ENCODE measurements around the gene IL1F10.
"Not testable (repeated sequence)": the region's sequence is repeated elsewhere in the genome, so short reads cannot be mapped to it uniquely, and the experiment has no call there.

- TF ChIP-seq, protein P1, sequence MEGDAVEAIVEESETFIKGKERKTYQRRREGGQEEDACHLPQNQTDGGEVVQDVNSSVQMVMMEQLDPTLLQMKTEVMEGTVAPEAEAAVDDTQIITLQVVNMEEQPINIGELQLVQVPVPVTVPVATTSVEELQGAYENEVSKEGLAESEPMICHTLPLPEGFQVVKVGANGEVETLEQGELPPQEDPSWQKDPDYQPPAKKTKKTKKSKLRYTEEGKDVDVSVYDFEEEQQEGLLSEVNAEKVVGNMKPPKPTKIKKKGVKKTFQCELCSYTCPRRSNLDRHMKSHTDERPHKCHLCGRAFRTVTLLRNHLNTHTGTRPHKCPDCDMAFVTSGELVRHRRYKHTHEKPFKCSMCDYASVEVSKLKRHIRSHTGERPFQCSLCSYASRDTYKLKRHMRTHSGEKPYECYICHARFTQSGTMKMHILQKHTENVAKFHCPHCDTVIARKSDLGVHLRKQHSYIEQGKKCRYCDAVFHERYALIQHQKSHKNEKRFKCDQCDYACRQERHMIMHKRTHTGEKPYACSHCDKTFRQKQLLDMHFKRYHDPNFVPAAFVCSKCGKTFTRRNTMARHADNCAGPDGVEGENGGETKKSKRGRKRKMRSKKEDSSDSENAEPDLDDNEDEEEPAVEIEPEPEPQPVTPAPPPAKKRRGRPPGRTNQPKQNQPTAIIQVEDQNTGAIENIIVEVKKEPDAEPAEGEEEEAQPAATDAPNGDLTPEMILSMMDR (IDR thresholded peaks at IDR 0.05; ENCODE audit: poor library complexity, severe bottlenecking) = not testable (repeated sequence)
- not testable (repeated sequence) for TF ChIP-seq TAF1 (IDR thresholded peaks at IDR 0.05; ENCODE audit: low read depth); EZH2 (IDR thresholded peaks at IDR 0.05; ENCODE audit: borderline replicate concordance, insufficient read depth, low read length, poor library complexity, severe bottlenecking); SMC3 (conservative IDR thresholded peaks at IDR 0.05; ENCODE audit: poor library complexity); POLR2AphosphoS5 (IDR thresholded peaks at IDR 0.05); RAD21 (conservative IDR thresholded peaks at IDR 0.05); EP300 (conservative IDR thresholded peaks at IDR 0.05; ENCODE audit: poor library complexity, severe bottlenecking); REST (IDR thresholded peaks at IDR 0.05; ENCODE audit: borderline replicate concordance); MXI1 (conservative IDR thresholded peaks at IDR 0.05; ENCODE audit: poor library complexity, severe bottlenecking)
Observed at GRCh38 chr2:113096306-113096705, 28.5 kb downstream of the IL1F10 start.
